Heart left ventricle (tissue), 16 donors: ENCODE results near the gene SPTBN4. TPM values are rescaled to one million over a fixed set of nuclear protein-coding genes. Genes with fewer than 3 reads are reported as not detected.
"Not testable (repeated sequence)": the region's sequence is repeated elsewhere in the genome, so short reads cannot be mapped to it uniquely, and the experiment has no call there.

Experiments used
- ATAC-seq, 4 donors: fragments of 200-7000 bp; cut with Tn5 transposase; one replicate each; pipeline ENCODE4 v1.9.1; 2020 to 2022; ENCODE audit warnings: moderate library complexity in 4 of 4, mild to moderate bottlenecking in 3 of 4, moderate number of reproducible peaks in 1 of 4
- DNase-seq, 5 donors: peaks; one replicate each; pipeline ENCODE4 v3.0.0-alpha.2; 2020
- H3K27ac ChIP-seq, 12 donors: fragments of 200-600 bp; sonication (generic) in 4 of 12; one replicate each; pipeline versions ENCODE4 v1.5.0 to v1.8.0; 2016 to 2022; ENCODE audit warnings: mild to moderate bottlenecking in 2 of 12
- H3K27me3 ChIP-seq, 9 donors: fragments of 200-600 bp; sonication (generic) in 2 of 9; one replicate each; pipeline versions ENCODE4 v1.5.1 to v1.8.0; 2016 to 2022; ENCODE audit warnings: mild to moderate bottlenecking in 3 of 9
- H3K36me3 ChIP-seq, 9 donors: fragments of 200-600 bp; sonication (generic) in 2 of 9; one replicate each; pipeline versions ENCODE4 v1.5.0 to v1.8.0; 2018 to 2022; ENCODE audit warnings: mild to moderate bottlenecking in 2 of 9
- H3K4me1 ChIP-seq, 12 donors: fragments of 200-600 bp; sonication (generic) in 4 of 12; one replicate each; pipeline versions ENCODE4 v1.5.0 to v1.8.0; 2016 to 2022; ENCODE audit warnings: mild to moderate bottlenecking in 3 of 12
- H3K4me3 ChIP-seq, 12 donors: fragments of 200-600 bp; sonication (generic) in 4 of 12; one replicate each; pipeline versions ENCODE4 v1.5.0 to v1.8.0; 2017 to 2022; ENCODE audit warnings: mild to moderate bottlenecking in 9 of 12, moderate library complexity in 4 of 12
- H3K9me3 ChIP-seq, 12 donors: fragments of 200-600 bp; sonication (generic) in 4 of 12; one replicate each; pipeline versions ENCODE4 v1.5.0 to v1.8.0; 2016 to 2022; ENCODE audit warnings: mild to moderate bottlenecking in 1 of 12
- POLR2A ChIP-seq, 2 donors: fragments of 450-650 bp; IDR thresholded peaks; one replicate each; pipeline ENCODE4 v1.6.1; 2017; ENCODE audit warnings: antibody characterized with exemption in 2 of 2, mild to moderate bottlenecking in 2 of 2, moderate library complexity in 2 of 2
- WGBS, 4 donors: extraction: QIAGEN DNeasy Blood & Tissue Kit in 2 of 4; methylation state at CpG; one replicate each; pipeline versions ENCODE4 v1.1.5 to v1.1.7; 2013 to 2018; 5-methylcytosine and 5-hydroxymethylcytosine counted together
- intact Hi-C, 10 donors: fragments of 100-400 bp; cut with DNase I; formaldehyde crosslinking; loops; one replicate each; pipeline versions ENCODE4 v1.11.1 to v1.14.2; 2022
- polyA plus RNA-seq, 2 donors: library from polyadenylated mRNA; stranded (reverse); fragments of 200-250 nt; gene quantifications; one replicate each; pipeline ENCODE4 v1.2.3, GENCODE V29; 2013
- total RNA-seq, 9 donors: library from RNA; depleted of rRNA in 2 of 9; stranded (reverse); fragments of >200 nt in 2 of 9; fragmentation: NEBNext Ultra II Directional in 3 of 9; extraction: Animal tissue kit (Norgen Biotek cat#: 25700) in 3 of 9; gene quantifications; one replicate each; pipeline versions ENCODE4 v1.1.0 to v1.2.4, GENCODE V29; 2016 to 2023
- TF ChIP-seq, protein P1 (sequence below), 12 donors: fragments of 200-600 bp; sonication (generic) in 4 of 12; IDR thresholded peaks; one replicate each; pipeline versions ENCODE4 v1.5.0 to v1.8.0; 2018 to 2022; ENCODE audit warnings: antibody characterized with exemption in 12 of 12, mild to moderate bottlenecking in 5 of 12
- donor health status: ischemic (EF 13 %, LVEDD 7.1; RV severe dilation, severe dysfunction).
- donor health status: healthy with polysubstance abuse.
- donor health status: DM: no; HTN: yes; CAD: no.
- donor health status: DM: no; HTN: no; CAD: no.
- donor health status: ischemic (EF 25% LVEDD 6.9; RV normal size, moderate dysfunction).
- donor health status: ischemic (EF 25% LVEDD 5.7; RV mildly dilated, moderate dysfunction).
- donor health status: healthy.
- donor health status: DM: yes; HTN: yes; CAD: no.
- donor health status: ischemic (EF 35%, LVEDD 5.7; RV mildly dilated, moderate dysfunction).
- donor health status: nonischemic (EF 11% LVEDD 7.7; RV severe dilation, severe dysfunction).
- donor health status: DM: yes; HTN: yes; CAD: no.
- donor health status: PGD.
- donor health status: ischemic (EF 29% LVEDD 5.4; RV normal size, mild dysfunction).
- donor health status: nonischemic (EF 23%, LVEDD 6.1; RV moderate dilation, normal function).

SPTBN4 gene
- total and polyA plus RNA-seq, 11 donors = 1.9 to 8.7 (median 4.2) TPM

- H3K36me3 ChIP-seq = peaks cover 3 to 24% (median 16%) of the 10 kb centered on the region in 9 donors
- DNase-seq (no peak), ATAC-seq (no peak)
- H3K4me1 ChIP-seq = peaks cover 0 to 49% (median 33%) of the 10 kb centered on the region in 12 donors
- H3K27ac ChIP-seq = peak overlapping the region; percentile 92 to 100 (median 99)
- 0 to 2% (median 1%) methylated on average over 16 to 28 of the region's 28 CpGs for WGBS, 4 donors
- TF ChIP-seq, protein P1, sequence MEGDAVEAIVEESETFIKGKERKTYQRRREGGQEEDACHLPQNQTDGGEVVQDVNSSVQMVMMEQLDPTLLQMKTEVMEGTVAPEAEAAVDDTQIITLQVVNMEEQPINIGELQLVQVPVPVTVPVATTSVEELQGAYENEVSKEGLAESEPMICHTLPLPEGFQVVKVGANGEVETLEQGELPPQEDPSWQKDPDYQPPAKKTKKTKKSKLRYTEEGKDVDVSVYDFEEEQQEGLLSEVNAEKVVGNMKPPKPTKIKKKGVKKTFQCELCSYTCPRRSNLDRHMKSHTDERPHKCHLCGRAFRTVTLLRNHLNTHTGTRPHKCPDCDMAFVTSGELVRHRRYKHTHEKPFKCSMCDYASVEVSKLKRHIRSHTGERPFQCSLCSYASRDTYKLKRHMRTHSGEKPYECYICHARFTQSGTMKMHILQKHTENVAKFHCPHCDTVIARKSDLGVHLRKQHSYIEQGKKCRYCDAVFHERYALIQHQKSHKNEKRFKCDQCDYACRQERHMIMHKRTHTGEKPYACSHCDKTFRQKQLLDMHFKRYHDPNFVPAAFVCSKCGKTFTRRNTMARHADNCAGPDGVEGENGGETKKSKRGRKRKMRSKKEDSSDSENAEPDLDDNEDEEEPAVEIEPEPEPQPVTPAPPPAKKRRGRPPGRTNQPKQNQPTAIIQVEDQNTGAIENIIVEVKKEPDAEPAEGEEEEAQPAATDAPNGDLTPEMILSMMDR (IDR thresholded peaks at IDR 0.05) = peak in 1 of 12 donors; percentile 78
- TF ChIP-seq POLR2A (IDR thresholded peaks at IDR 0.05) = no peak
- H3K27me3 ChIP-seq = no peaks in the 10 kb centered on the region
- H3K9me3 ChIP-seq = no peaks in the 10 kb centered on the region
- peak overlapping the region; percentile 58 to 98 (median 91) for H3K4me3 ChIP-seq
- intact Hi-C loops = loop anchor here in 3 of 10 donors (1.0 to 10.0 kb wide), 8 partner anchors 18 to 382 kb away; partner anchors contain the start of genes BLVRB (in 2 of the 3), C19orf47 (in 2 of the 3), PLD3 (in 2 of the 3) and LTBP4 (in 1 of the 3)
These were observed 42.0 kb upstream of the SPTBN4 start for GRCh38 chr19:40424637-40425449.

- WGBS, 4 donors = 0 to 1% (median 0%) methylated on average over 22 to 75 of the region's 75 CpGs
- ATAC-seq (peak; percentile 91 to 97 (median 94)), DNase-seq (peak; percentile 100)
- TF ChIP-seq, protein P1 (IDR thresholded peaks at IDR 0.05) = peak in 11 of 12 donors; percentile 69 to 95 (median 81)
- peak; percentile 89 to 100 for TF ChIP-seq POLR2A (IDR thresholded peaks at IDR 0.05)
- intact Hi-C loops = loop anchor here in 4 of 10 donors (1.0 to 10.0 kb wide), 6 partner anchors 17 to 379 kb away; partner anchors contain the start of genes BLVRB (in 2 of the 4), C19orf47 (in 1 of the 4), PLD3 (in 1 of the 4) and SERTAD3 (in 1 of the 4)
- no peaks in the 10 kb centered on the region for H3K27me3 ChIP-seq
- no peaks in the 10 kb centered on the region for H3K9me3 ChIP-seq
- peaks cover 3 to 24% (median 16%) of the 10 kb centered on the region in 9 donors for H3K36me3 ChIP-seq
- H3K4me1 ChIP-seq = peaks cover 0 to 44% (median 32%) of the 10 kb centered on the region in 12 donors
- peak within 1 kb of the TSS; percentile 58 to 98 (median 91) for H3K4me3 ChIP-seq
- H3K27ac ChIP-seq = peak within 1 kb of the TSS; percentile 92 to 100 (median 99)
These were observed 41.1 kb upstream of the SPTBN4 start, which contains the start of gene SERTAD1 for GRCh38 chr19:40425450-40426287. SERTAD1 (minus strand) TSS chr19:40425992; CDS start chr19:40423546, 2,446 bp downstream.

DNA sequence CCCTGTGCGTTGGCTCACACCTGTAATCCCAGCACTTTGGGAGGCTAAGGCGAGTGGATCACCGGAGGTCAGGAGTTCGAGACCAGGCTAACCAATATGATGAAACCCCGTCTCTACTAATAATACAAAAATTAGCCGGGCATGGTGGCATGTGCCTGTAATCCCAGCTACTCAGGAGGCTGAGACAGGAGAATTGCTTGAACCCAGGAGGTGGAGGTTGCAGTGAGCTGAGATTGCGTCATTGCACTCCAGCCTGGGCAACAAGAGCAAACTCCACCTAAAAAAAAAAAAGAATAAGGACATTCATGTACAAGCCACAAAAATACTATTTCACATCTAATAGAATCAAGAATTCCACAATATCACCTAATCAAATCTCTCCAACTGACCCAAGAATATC, 38.6 kb upstream of the SPTBN4 start:
- intact Hi-C loops = loop anchor here in 2 of 10 donors (10.0 kb wide), 2 partner anchors 83 to 377 kb away; partner anchors contain the start of genes C19orf47 (in 1 of the 2) and PLD3 (in 1 of the 2)
- 93 to 97% (median 96%) methylated on average over 7 of the region's 7 CpGs for WGBS, 4 donors
- ATAC-seq, H3K4me3 ChIP-seq, H3K9me3 ChIP-seq, H3K27ac ChIP-seq, H3K27me3 ChIP-seq, H3K36me3 ChIP-seq, DNase-seq: not testable (repeated sequence)
- H3K4me1 ChIP-seq = peaks cover 0 to 38% (median 27%) of the 10 kb centered on the region in 12 donors

DNA sequence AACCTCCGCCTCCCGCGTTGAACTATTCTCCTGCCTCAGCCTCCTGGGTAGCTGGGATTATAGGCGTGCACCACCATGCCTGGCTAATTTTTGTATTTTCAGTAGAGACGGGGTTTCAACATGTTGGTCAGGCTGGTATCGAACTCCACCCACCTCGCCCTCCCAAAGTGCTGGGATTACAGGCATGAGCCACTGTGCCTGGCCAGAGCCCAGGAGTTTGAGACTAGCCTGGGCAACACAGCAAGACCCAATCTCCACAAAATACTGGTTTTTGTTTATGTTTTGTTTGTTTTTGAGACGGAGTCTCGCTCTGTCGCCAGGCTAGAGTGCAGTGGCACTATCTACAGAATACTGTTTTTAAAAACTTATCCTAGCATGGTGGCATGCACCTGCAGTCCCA, 36.6 kb upstream of the SPTBN4 start:
- DNase-seq, H3K4me3 ChIP-seq, H3K27me3 ChIP-seq, ATAC-seq, H3K9me3 ChIP-seq, intact Hi-C loops, H3K27ac ChIP-seq, H3K36me3 ChIP-seq: not testable (repeated sequence)
- 96 to 98% (median 97%) methylated on average over 10 of the region's 10 CpGs for WGBS, 4 donors
- peaks cover 0 to 39% (median 20%) of the 10 kb centered on the region in 12 donors for H3K4me1 ChIP-seq
